Measurements from ENCODE around the gene RHBDF1. TPM values are rescaled to one million over a fixed set of nuclear protein-coding genes. Genes with fewer than 3 reads are reported as not detected.
A peak's percentile ranks its signal among the peaks of the same experiment; 100 is the strongest.

The RHBDF1 gene
- total RNA-seq, 1 experiment from 2014 or later: 26.3 TPM

DNA sequence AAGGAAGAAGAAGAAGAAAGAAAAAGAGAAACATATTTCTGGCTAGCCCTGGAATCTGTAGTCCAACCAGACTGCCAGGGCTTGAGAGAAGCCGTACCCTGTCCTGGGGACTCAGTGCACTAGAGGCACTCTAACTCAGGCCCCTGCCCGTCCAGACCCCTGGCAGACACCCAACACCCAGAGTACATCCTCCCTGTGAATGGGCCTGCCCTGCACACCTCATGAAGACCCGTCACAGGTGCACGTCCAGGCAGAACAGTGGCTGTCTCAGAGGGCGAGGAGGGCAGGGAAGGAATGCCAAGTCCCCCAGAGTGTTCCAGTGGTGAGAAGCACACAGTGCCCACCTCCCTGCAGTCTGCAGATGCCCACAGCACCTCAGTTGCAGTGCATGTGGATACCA lies 28.6 kb upstream of the RHBDF1 start:
- Mint-ChIP-seq H3K27me3 (ENCODE audit: insufficient read depth, unreplicated experiment) (no peaks in the 10 kb centered on the region), H3K36me3 (ENCODE audit: insufficient read depth, unreplicated experiment) (peaks cover 47% of the 10 kb centered on the region), H3K4me3 (ENCODE audit: unreplicated experiment) (no peak overlapping the region), H3K27ac (ENCODE audit: low read depth, unreplicated experiment) (no peak overlapping the region), H3K4me1 (ENCODE audit: insufficient read depth, unreplicated experiment) (no peaks in the 10 kb centered on the region), H3K9me3 (ENCODE audit: unreplicated experiment) (no peaks in the 10 kb centered on the region)
- POLR2A ChIA-PET: no interaction called here
- CTCF ChIA-PET: no interaction called here
- TF ChIP-seq CTCF (IDR thresholded peaks at IDR 0.05; ENCODE audit: unreplicated experiment): no peak
- intact Hi-C loops (cut with micrococcal nuclease): no loop called here
- no TSS peak for BruUV-seq (replicated peaks)
- DNase-seq (ENCODE audit: unreplicated experiment): no peak

DNA sequence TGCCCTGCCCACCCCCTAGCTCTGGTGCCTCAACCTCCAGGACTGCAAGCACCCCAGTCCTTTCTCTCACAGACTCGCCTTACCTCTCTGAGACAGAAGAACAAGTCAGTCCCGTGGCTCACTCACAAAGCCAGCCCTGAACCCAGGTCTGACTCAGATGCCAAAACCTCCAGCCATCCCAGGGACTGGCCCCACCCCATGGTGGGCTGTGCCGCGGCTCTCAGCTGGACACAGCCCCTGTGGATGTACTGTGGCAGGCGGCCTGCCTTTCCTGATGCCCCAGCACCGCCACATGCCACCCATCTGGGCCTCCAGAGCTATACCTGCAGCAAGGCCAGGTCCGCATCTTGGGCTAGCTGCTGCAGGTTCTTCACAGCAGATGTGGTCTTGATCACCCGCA lies 25.4 kb upstream of the RHBDF1 start:
- no peak for TF ChIP-seq CTCF (IDR thresholded peaks at IDR 0.05; ENCODE audit: unreplicated experiment)
- H3K4me1 Mint-ChIP-seq (ENCODE audit: insufficient read depth, unreplicated experiment): peaks cover 10% of the 10 kb centered on the region
- H3K27me3 Mint-ChIP-seq (ENCODE audit: insufficient read depth, unreplicated experiment): no peaks in the 10 kb centered on the region
- H3K36me3 Mint-ChIP-seq (ENCODE audit: insufficient read depth, unreplicated experiment): peaks cover 44% of the 10 kb centered on the region
- no peak overlapping the region for H3K4me3 Mint-ChIP-seq (ENCODE audit: unreplicated experiment)
- no peak overlapping the region for H3K27ac Mint-ChIP-seq (ENCODE audit: low read depth, unreplicated experiment)
- intact Hi-C loops (cut with micrococcal nuclease): loop anchor here (1.0 kb wide), 1 partner anchor 33 kb away; no protein-coding TSS in a partner anchor
- BruUV-seq (replicated peaks): no TSS peak
- CTCF ChIA-PET: interaction anchor here (0.6 to 6.5 kb wide), 14 partner anchors 8 to 265 kb away, joined by 3 to 89 read pairs (median 10); partner anchors contain the start of genes MPG and RHBDF1
- DNase-seq (ENCODE audit: unreplicated experiment): no peak
- POLR2A ChIA-PET: interaction anchor here (1.4 to 2.2 kb wide), 3 partner anchors 12 to 32 kb away, joined by 4 to 11 read pairs (median 6); partner anchors contain the start of gene MPG
- H3K9me3 Mint-ChIP-seq (ENCODE audit: unreplicated experiment): no peaks in the 10 kb centered on the region

- Mint-ChIP-seq H3K9me3 (ENCODE audit: unreplicated experiment) (no peaks in the 10 kb centered on the region), H3K36me3 (ENCODE audit: insufficient read depth, unreplicated experiment) (peaks cover 44% of the 10 kb centered on the region), H3K27ac (ENCODE audit: low read depth, unreplicated experiment) (no peak overlapping the region), H3K4me3 (ENCODE audit: unreplicated experiment) (no peak overlapping the region), H3K27me3 (ENCODE audit: insufficient read depth, unreplicated experiment) (no peaks in the 10 kb centered on the region), H3K4me1 (ENCODE audit: insufficient read depth, unreplicated experiment) (peaks cover 10% of the 10 kb centered on the region)
- CTCF ChIA-PET: interaction anchor here (0.6 to 6.5 kb wide), 27 partner anchors 9 to 1053 kb away, joined by 3 to 89 read pairs (median 4); partner anchors contain the start of genes HBQ1, MPG and RHBDF1
- POLR2A ChIA-PET: interaction anchor here (1.4 to 1.8 kb wide), 2 partner anchors 11 to 19 kb away, joined by 4 to 11 read pairs; partner anchors contain the start of gene MPG
- intact Hi-C loops (cut with micrococcal nuclease): loop anchor here (1.0 kb wide), 1 partner anchor 32 kb away; no protein-coding TSS in a partner anchor
- TF ChIP-seq CTCF (IDR thresholded peaks at IDR 0.05; ENCODE audit: unreplicated experiment): peak; percentile 95
- peak; percentile 90 for DNase-seq (ENCODE audit: unreplicated experiment)
- no TSS peak for BruUV-seq (replicated peaks)
These were observed 24.5 kb upstream of the RHBDF1 start for GRCh38 chr16:96935-97381.

DNA sequence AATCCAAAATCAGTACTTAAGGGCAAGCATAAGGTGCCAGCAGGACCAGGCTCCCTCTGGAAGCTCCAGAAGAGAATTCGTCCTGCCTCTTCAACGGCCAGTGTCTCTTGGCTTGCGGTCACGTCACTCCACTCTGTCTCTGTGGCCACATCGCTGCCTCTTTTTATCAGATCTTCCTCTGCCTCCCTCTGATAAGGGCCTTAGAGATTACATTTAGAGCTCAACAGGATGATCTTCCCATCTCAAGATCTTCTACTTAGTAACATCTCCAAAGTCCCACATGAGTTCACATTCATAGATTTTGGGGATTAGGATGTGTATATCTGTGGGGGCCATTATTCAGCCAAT lies 22.5 kb upstream of the RHBDF1 start:
- Mint-ChIP-seq H3K4me3 (ENCODE audit: unreplicated experiment) (no peak overlapping the region), H3K4me1 (ENCODE audit: insufficient read depth, unreplicated experiment) (peaks cover 10% of the 10 kb centered on the region), H3K9me3 (ENCODE audit: unreplicated experiment) (no peaks in the 10 kb centered on the region), H3K27me3 (ENCODE audit: insufficient read depth, unreplicated experiment) (no peaks in the 10 kb centered on the region), H3K27ac (ENCODE audit: low read depth, unreplicated experiment) (no peak overlapping the region), H3K36me3 (ENCODE audit: insufficient read depth, unreplicated experiment) (peaks cover 40% of the 10 kb centered on the region)
- intact Hi-C loops (cut with micrococcal nuclease): loop anchor here (1.0 kb wide), 1 partner anchor 42 kb away; the partner anchor contains the start of genes POLR3K and SNRNP25
- no peak for DNase-seq (ENCODE audit: unreplicated experiment)
- POLR2A ChIA-PET: interaction anchor here (1.6 to 2.7 kb wide), 3 partner anchors 10 to 22 kb away, joined by 6 to 9 read pairs (median 8); partner anchors contain the start of gene RHBDF1
- CTCF ChIA-PET: interaction anchor here (0.8 to 6.5 kb wide), 6 partner anchors 11 to 267 kb away, joined by 4 to 89 read pairs (median 34); partner anchors contain the start of gene RHBDF1
- no TSS peak for BruUV-seq (replicated peaks)
- TF ChIP-seq CTCF (IDR thresholded peaks at IDR 0.05; ENCODE audit: unreplicated experiment): no peak
